ENCODE measurements around the gene ZDHHC8. TPM values are rescaled to one million over a fixed set of nuclear protein-coding genes. Genes with fewer than 3 reads are reported as not detected.

The ZDHHC8 gene
- total RNA-seq, 1 experiment from 2014 or later, result 78.4 TPM

DNA sequence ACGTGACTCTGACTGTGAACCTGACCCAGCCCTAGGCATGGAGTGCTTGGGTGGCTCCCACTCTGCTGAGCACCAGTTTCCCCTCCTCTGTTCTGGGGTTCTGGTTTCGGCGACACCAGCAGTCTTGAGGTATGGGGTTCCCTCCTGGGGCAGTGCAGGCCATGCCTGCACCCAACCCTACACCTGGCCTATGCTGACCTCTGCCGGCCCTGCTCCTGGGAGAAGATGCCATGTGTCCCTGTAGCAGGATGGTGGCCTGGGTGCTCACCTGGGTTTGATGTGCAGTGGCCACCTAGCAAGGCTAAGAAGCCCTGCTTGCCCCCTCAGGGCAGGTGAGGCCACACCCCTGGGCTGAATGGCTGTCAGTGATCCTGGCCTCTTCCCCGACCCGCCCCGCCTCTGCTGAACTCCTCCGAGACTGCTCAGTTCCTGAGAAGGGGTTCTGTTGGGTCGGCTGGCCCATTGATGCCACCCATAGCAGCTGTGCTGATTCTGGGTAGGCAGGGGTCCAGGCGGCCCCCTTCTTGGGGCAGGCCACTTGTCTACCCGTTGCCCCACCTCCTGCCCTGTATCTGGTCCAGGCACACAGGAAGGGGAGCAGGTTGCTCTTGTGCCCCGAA lies 2.4 kb downstream of the ZDHHC8 start:
- Mint-ChIP-seq H3K9me3 (ENCODE audit: low read depth, unreplicated experiment) (no peaks in the 10 kb centered on the region), H3K27ac (ENCODE audit: unreplicated experiment) (no peak overlapping the region), H3K27me3 (ENCODE audit: unreplicated experiment) (no peaks in the 10 kb centered on the region), H3K36me3 (ENCODE audit: insufficient read depth, unreplicated experiment) (peaks cover 27% of the 10 kb centered on the region), H3K4me1 (ENCODE audit: low read depth, unreplicated experiment) (peaks cover 7% of the 10 kb centered on the region), H3K4me3 (ENCODE audit: low read depth, unreplicated experiment) (no peak overlapping the region)
- TSS peak; percentile 5 for BruUV-seq (replicated peaks)
- intact Hi-C loops (cut with micrococcal nuclease; ENCODE audit: unreplicated experiment), result no loop called here
- TF ChIP-seq CTCF (IDR thresholded peaks at IDR 0.05; ENCODE audit: unreplicated experiment), result no peak
- CTCF ChIA-PET, result no interaction called here
- no peak for DNase-seq

GRCh38 chr22:20135265-20135664 lies 3.7 kb downstream of the ZDHHC8 start:
- no peak overlapping the region for H3K27ac Mint-ChIP-seq (ENCODE audit: unreplicated experiment)
- no peaks in the 10 kb centered on the region for H3K27me3 Mint-ChIP-seq (ENCODE audit: unreplicated experiment)
- no peak for TF ChIP-seq CTCF (IDR thresholded peaks at IDR 0.05; ENCODE audit: unreplicated experiment)
- BruUV-seq (replicated peaks), result no TSS peak
- no peaks in the 10 kb centered on the region for H3K9me3 Mint-ChIP-seq (ENCODE audit: low read depth, unreplicated experiment)
- intact Hi-C loops (cut with micrococcal nuclease; ENCODE audit: unreplicated experiment), result no loop called here
- H3K4me1 Mint-ChIP-seq (ENCODE audit: low read depth, unreplicated experiment), result peaks cover 7% of the 10 kb centered on the region
- CTCF ChIA-PET, result interaction anchor here (1.2 kb wide), 1 partner anchor 11 kb away, joined by 3 read pairs; no protein-coding TSS in a partner anchor
- peaks cover 20% of the 10 kb centered on the region for H3K36me3 Mint-ChIP-seq (ENCODE audit: insufficient read depth, unreplicated experiment)
- DNase-seq, result no peak
- no peak overlapping the region for H3K4me3 Mint-ChIP-seq (ENCODE audit: low read depth, unreplicated experiment)

GRCh38 chr22:20135806-20136602 lies 4.4 kb downstream of the ZDHHC8 start:
- no TSS peak for BruUV-seq (replicated peaks)
- Mint-ChIP-seq H3K36me3 (ENCODE audit: insufficient read depth, unreplicated experiment) (peaks cover 19% of the 10 kb centered on the region), H3K27ac (ENCODE audit: unreplicated experiment) (no peak overlapping the region), H3K4me1 (ENCODE audit: low read depth, unreplicated experiment) (peaks cover 7% of the 10 kb centered on the region), H3K27me3 (ENCODE audit: unreplicated experiment) (no peaks in the 10 kb centered on the region), H3K9me3 (ENCODE audit: low read depth, unreplicated experiment) (no peaks in the 10 kb centered on the region), H3K4me3 (ENCODE audit: low read depth, unreplicated experiment) (no peak overlapping the region)
- intact Hi-C loops (cut with micrococcal nuclease; ENCODE audit: unreplicated experiment), result no loop called here
- no peak for DNase-seq
- no peak for TF ChIP-seq CTCF (IDR thresholded peaks at IDR 0.05; ENCODE audit: unreplicated experiment)
- CTCF ChIA-PET, result interaction anchor here (1.2 kb wide), 1 partner anchor 11 kb away, joined by 3 read pairs; no protein-coding TSS in a partner anchor

- intact Hi-C loops (cut with micrococcal nuclease; ENCODE audit: unreplicated experiment), result no loop called here
- no TSS peak for BruUV-seq (replicated peaks)
- Mint-ChIP-seq H3K27me3 (ENCODE audit: unreplicated experiment) (no peaks in the 10 kb centered on the region), H3K36me3 (ENCODE audit: insufficient read depth, unreplicated experiment) (peaks cover 23% of the 10 kb centered on the region), H3K27ac (ENCODE audit: unreplicated experiment) (no peak overlapping the region), H3K4me3 (ENCODE audit: low read depth, unreplicated experiment) (no peak overlapping the region), H3K9me3 (ENCODE audit: low read depth, unreplicated experiment) (no peaks in the 10 kb centered on the region), H3K4me1 (ENCODE audit: low read depth, unreplicated experiment) (peaks cover 7% of the 10 kb centered on the region)
- DNase-seq, result no peak
- CTCF ChIA-PET, result no interaction called here
- TF ChIP-seq CTCF (IDR thresholded peaks at IDR 0.05; ENCODE audit: unreplicated experiment), result no peak
Measured at GRCh38 chr22:20136603-20136873, 4.9 kb downstream of the ZDHHC8 start.
